K562 (cell line): ENCODE measurements around the gene STK32C. TPM values are rescaled to one million over a fixed set of nuclear protein-coding genes. Genes with fewer than 3 reads are reported as not detected.

ENCODE experiments used
- ATAC-seq: fragments of 200-7000 bp; cut with Tn5 transposase; 3 replicates; pipeline ENCODE4 v1.9.1; 2020; ENCODE audit warnings: moderate library complexity
- BruUV-seq: library from RNA; stranded (reverse); fragments of 400-500 nt; replicated peaks from 2 replicates; lab custom pipeline; 2021; lab: Mats Ljungman, UMichigan
- CTCF ChIA-PET: fragments of 300-600 bp; formaldehyde crosslinking; extraction: SDS; loops from one replicate; lab custom pipeline; 2021; ENCODE audit warnings: low intra/inter-chr PET ratio; lab: Yijun Ruan, JAX
- POLR2A ChIA-PET: fragments of 300-600, 350-650 bp; sonication (Branson Sonifier 250); formaldehyde crosslinking; extraction: SDS; loops from one replicate; lab custom pipeline; 2021; ENCODE audit warnings: antibody characterized with exemption, inconsistent platforms; lab: Yijun Ruan, JAX
- DNase-seq, 4 experiments: peaks; one replicate each; pipeline versions ENCODE4 v3.0.0 to v3.0.0-alpha.2; 2011 to 2018; ENCODE audit warnings: low spot score in 3 of 4, mixed read lengths in 3 of 4; ENCODE audit errors: extremely low read depth in 1 of 4
- FAIRE-seq: peaks from 2 replicates; lab custom pipeline; 2011; peaks lifted over from hg19 to GRCh38; lab: Jason Lieb, UNC
- H2AFZ ChIP-seq: 2 replicates; pipeline ENCODE4 v1.6.0; 2011; ENCODE audit warnings: low read depth, low read length, control low read depth, inconsistent platforms
- H3K27ac ChIP-seq: fragments of 200-600 bp; 3 replicates; pipeline ENCODE4 v1.8.0; 2011; ENCODE audit warnings: low read depth, mild to moderate bottlenecking, control low read depth, inconsistent platforms, low read length, moderate library complexity, mixed read lengths; ENCODE audit errors: extremely low read depth
- H3K27me3 ChIP-seq, 2 experiments: fragments of 300-600 bp in 1 of 2; 2 replicates in 1 of 2; 3 replicates in 1 of 2; pipeline versions ENCODE4 v1.6.0 to v1.8.0; 2011; ENCODE audit warnings: inconsistent platforms in 2 of 2, low read length in 2 of 2, mild to moderate bottlenecking in 1 of 2, mixed read lengths in 1 of 2, moderate library complexity in 1 of 2; ENCODE audit not compliant: control insufficient read depth in 2 of 2, insufficient read depth in 2 of 2
- H3K36me3 ChIP-seq: fragments of 300-600 bp; 3 replicates; pipeline ENCODE4 v1.8.0; 2011; ENCODE audit warnings: mild to moderate bottlenecking, low read length, inconsistent platforms; ENCODE audit not compliant: control insufficient read depth, insufficient read depth
- H3K4me1 ChIP-seq, 2 experiments: fragments of 200-600 bp in 1 of 2; replicated peaks in 1 of 2; 2 replicates in 1 of 2; 3 replicates in 1 of 2; pipeline versions ENCODE4 v1.5.1 to v1.8.0; 2011; ENCODE audit warnings: inconsistent platforms in 2 of 2, low read length in 2 of 2, mild to moderate bottlenecking in 1 of 2, mixed read lengths in 1 of 2, moderate library complexity in 1 of 2; ENCODE audit not compliant: control insufficient read depth in 2 of 2, insufficient read depth in 2 of 2
- H3K4me2 ChIP-seq: 2 replicates; pipeline ENCODE4 v1.6.1; 2011; ENCODE audit warnings: low read length, control low read depth, inconsistent platforms, mixed read lengths; ENCODE audit not compliant: insufficient read depth
- H3K4me3 ChIP-seq: fragments of 200-600 bp; sonication (generic), shearing (Covaris generic); 2 replicates; pipeline ENCODE4 v1.5.1; 2016; ENCODE audit warnings: control low read depth, inconsistent platforms
- H3K79me2 ChIP-seq: fragments of 200-600 bp; 3 replicates; pipeline ENCODE4 v1.8.0; 2011; ENCODE audit warnings: low read length, inconsistent platforms; ENCODE audit not compliant: control insufficient read depth, insufficient read depth
- H3K9ac ChIP-seq, 2 experiments: 2 replicates each; pipeline versions ENCODE4 v1.6.0 to v1.6.1; 2011; ENCODE audit warnings: low read depth in 2 of 2, low read length in 2 of 2, control low read depth in 1 of 2, inconsistent platforms in 1 of 2, mild to moderate bottlenecking in 1 of 2, mixed read lengths in 1 of 2; ENCODE audit not compliant: insufficient read depth in 1 of 2
- H3K9me1 ChIP-seq: one replicate; pipeline ENCODE4 v1.6.0; 2011; ENCODE audit warnings: inconsistent platforms, mild to moderate bottlenecking, low read length, moderate library complexity; ENCODE audit not compliant: control insufficient read depth, insufficient read depth
- H3K9me3 ChIP-seq: replicated peaks from 2 replicates; pipeline ENCODE4 v1.5.1; 2011; ENCODE audit warnings: low read depth, low read length, inconsistent platforms; ENCODE audit not compliant: control insufficient read depth, insufficient read depth
- H4K20me1 ChIP-seq: replicated peaks from 2 replicates; pipeline ENCODE4 v1.6.1; 2011; ENCODE audit warnings: low read length, inconsistent platforms, mixed read lengths; ENCODE audit not compliant: control insufficient read depth, insufficient read depth
- GTF2B ChIP-seq: IDR thresholded peaks from 2 replicates; pipeline ENCODE4 v1.6.1; 2011; ENCODE audit not compliant: insufficient read length; ENCODE audit errors: extremely low read depth
- SMAD1 ChIP-seq: fragments of 150-350 bp; IDR thresholded peaks from 2 replicates; pipeline ENCODE4 v1.6.1; 2014; ENCODE audit warnings: low read length, low read depth; ENCODE audit not compliant: partially characterized antibody
- ZNF436 ChIP-seq: fragments of 250-450, 450-650 bp; sonication (Bioruptor Pico); formaldehyde crosslinking; IDR thresholded peaks from 2 replicates; pipeline ENCODE4 v1.7.0; 2020; ENCODE audit warnings: mild to moderate bottlenecking
- WGBS: fragments of 100-300 bp; shearing (Covaris generic); methylation state at CpG from one replicate; pipeline ENCODE4 v1.1.6; 2016; ENCODE audit warnings: low coverage, mixed read lengths; ENCODE audit not compliant: insufficient coverage; ENCODE audit errors: missing lambda C conversion rate; 5-methylcytosine and 5-hydroxymethylcytosine counted together
- in situ Hi-C: fragments of 300-500 bp; cut with MboI; formaldehyde crosslinking; loops from 4 replicates; pipeline ENCODE4 v1.15.0; 2018; ENCODE audit warnings: inconsistent platforms, mixed read lengths
- intact Hi-C: fragments of 100-400 bp; cut with micrococcal nuclease; formaldehyde crosslinking; loops from 2 replicates; pipeline ENCODE4 v1.14.2; 2022
- polyA plus RNA-seq, 8 experiments: library from polyadenylated mRNA; depleted of rRNA in 4 of 8; stranded (reverse) in 5 of 8; unstranded in 3 of 8; fragments of >200 nt; fragmentation: Nextera tagmentation in 2 of 8; fragmentation: Illumina TruSeq in 1 of 8; extraction: Ambion mirVana in 2 of 8; extraction: Trizol in 1 of 8; gene quantifications; 2 replicates each; pipeline versions ENCODE4 v1.2.1 to v1.2.3, GENCODE V29; 2011 to 2014; ENCODE audit warnings: inconsistent platforms in 1 of 8, missing spikeins in 1 of 8
- total RNA-seq, 7 experiments: library from RNA; depleted of rRNA in 6 of 7; stranded (reverse); fragments of >200 nt in 6 of 7; fragmentation: Illumina TruSeq in 2 of 7; extraction: Trizol in 2 of 7; gene quantifications; 2 replicates each; pipeline versions ENCODE4 v1.2.1 to v1.2.3, GENCODE V29; 2011 to 2021; ENCODE audit warnings: low replicate concordance in 1 of 7
- TF ChIP-seq, protein P1 (sequence below): fragments of 150-350 bp; conservative IDR thresholded peaks from 2 replicates; pipeline ENCODE4 v1.6.1; 2014; ENCODE audit warnings: low read length
- TF ChIP-seq, protein P2 (sequence below): sonication (generic); formaldehyde crosslinking; IDR thresholded peaks from 2 replicates; pipeline ENCODE4 v1.5.0; 2020; ENCODE audit warnings: missing genetic modification reagents

Gene STK32C
- total and polyA plus RNA-seq, 9 of the 15 experiments (the other 6 are each of a cell fraction or from before 2014, with no cell fraction given), result 1.5 to 20.9 (median 6.5) TPM

DNA sequence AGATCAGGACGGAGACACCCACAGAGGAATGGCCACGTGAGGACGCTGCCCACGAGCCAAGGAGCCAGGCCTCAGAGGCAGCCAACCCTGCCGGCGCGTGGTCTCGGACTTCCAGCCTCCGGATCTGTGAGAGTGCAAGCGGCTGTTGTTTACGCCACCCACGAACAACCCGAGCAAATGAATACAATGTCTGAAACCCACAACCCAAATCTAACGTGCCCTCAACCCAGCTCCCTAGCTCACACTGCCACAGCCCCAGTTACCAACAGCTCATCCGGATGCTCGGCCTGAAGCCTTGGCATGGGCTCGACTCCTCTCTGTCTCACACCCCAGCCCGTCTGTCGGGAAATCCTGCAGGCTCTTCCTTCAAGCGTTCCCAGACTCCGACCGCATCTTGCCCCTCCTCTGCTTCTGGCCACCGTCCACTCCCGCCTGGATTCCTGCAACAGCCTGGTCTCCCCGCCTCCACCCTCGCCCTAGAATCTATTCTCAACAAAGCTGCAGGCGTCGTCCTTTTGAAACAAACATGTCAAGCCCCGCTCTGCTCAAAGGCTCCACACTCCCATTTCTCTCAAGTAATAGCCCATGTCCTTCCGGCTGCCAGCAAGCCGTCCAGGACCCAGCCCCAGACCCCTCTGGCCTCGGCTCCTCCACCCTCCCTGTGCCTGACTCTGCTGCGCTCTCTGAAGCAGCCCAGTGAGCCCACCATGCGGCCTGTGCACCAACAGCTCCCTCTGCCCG lies 35.3 kb downstream of the STK32C start (continued):
- TF ChIP-seq GTF2B (no peak), ZNF436 (CRISPR knock-in tag) (no peak)
- TF ChIP-seq, protein P1, sequence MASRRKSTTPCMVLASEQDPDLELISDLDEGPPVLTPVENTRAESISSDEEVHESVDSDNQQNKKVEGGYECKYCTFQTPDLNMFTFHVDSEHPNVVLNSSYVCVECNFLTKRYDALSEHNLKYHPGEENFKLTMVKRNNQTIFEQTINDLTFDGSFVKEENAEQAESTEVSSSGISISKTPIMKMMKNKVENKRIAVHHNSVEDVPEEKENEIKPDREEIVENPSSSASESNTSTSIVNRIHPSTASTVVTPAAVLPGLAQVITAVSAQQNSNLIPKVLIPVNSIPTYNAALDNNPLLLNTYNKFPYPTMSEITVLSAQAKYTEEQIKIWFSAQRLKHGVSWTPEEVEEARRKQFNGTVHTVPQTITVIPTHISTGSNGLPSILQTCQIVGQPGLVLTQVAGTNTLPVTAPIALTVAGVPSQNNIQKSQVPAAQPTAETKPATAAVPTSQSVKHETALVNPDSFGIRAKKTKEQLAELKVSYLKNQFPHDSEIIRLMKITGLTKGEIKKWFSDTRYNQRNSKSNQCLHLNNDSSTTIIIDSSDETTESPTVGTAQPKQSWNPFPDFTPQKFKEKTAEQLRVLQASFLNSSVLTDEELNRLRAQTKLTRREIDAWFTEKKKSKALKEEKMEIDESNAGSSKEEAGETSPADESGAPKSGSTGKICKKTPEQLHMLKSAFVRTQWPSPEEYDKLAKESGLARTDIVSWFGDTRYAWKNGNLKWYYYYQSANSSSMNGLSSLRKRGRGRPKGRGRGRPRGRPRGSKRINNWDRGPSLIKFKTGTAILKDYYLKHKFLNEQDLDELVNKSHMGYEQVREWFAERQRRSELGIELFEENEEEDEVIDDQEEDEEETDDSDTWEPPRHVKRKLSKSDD, result no peak

DNA sequence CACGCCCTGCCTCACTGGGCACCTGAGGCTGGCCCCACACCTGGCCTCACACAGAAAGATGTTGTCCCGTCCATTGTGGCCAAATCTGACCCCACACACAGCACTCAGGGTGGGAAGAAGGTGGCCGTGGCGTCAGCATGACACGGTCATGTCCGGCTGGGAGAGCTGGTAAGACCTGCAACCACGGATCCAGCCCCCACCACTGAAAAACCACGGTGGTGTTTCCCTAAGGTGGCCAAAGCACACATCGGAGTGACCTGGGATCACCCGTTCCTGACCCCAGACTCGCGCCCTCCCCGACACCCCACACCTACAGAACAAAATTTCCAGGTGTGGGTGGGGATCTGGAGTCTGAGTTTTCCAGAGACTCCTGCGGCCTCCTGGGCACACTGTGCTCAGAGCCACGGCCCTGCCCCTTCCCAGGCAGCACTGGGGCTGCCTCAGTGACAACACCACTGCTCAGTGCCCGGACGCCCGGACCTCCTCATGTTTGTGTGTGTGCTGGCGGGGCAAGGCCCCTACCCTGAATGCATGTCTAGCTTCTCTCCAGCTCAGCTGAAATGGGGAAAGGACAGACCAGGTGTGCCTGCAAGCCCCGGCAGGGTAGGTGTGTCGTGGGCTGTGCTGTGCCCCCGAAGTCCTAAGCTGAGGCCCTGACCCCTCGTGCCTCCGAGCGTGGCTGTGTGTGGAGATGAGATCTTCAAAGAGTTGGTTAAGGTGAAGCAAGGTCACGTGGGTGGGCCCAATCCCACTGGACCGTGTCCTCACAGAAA lies 36.1 kb downstream of the STK32C start:
- 13% methylated on average over 14 of the region's 27 CpGs for WGBS
- Histone ChIP-seq H3K36me3 (no peaks in the 10 kb centered on the region), H3K4me1 (no peaks in the 10 kb centered on the region; a peak in 2 of 5 replicates), H3K9me1 (no peaks in the 10 kb centered on the region), H3K9me3 (no peaks in the 10 kb centered on the region), H2AFZ (no peak overlapping the region), H3K27ac (no peak overlapping the region), H4K20me1 (0 out of 2 replicates have a peak, but pooled peaks cover 5% of the 10 kb centered on the region), H3K9ac (no peak overlapping the region), H3K27me3 (peaks cover 5 to 49% of the 10 kb centered on the region in 2 experiments; a peak in 4 of 5 replicates), H3K4me3 (no peak overlapping the region), H3K79me2 (no peaks in the 10 kb centered on the region), H3K4me2 (no peak overlapping the region)
- intact Hi-C loops (no loop called here), in situ Hi-C loops (no loop called here)
- BruUV-seq, result no TSS peak
- TF ChIP-seq SMAD1, result no peak
- TF ChIP-seq, protein P2, sequence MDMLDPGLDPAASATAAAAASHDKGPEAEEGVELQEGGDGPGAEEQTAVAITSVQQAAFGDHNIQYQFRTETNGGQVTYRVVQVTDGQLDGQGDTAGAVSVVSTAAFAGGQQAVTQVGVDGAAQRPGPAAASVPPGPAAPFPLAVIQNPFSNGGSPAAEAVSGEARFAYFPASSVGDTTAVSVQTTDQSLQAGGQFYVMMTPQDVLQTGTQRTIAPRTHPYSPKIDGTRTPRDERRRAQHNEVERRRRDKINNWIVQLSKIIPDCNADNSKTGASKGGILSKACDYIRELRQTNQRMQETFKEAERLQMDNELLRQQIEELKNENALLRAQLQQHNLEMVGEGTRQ (CRISPR knock-in tag), result 0 out of 2 replicates have a peak, but pooled peaks have one; percentile 19
- ChIA-PET POLR2A (no interaction called here), CTCF (no interaction called here)
- DNase-seq (no peak), ATAC-seq (no peak), FAIRE-seq (no peak)
